ENCODE data around the gene IL6ST. TPM values are rescaled to one million over a fixed set of nuclear protein-coding genes. Genes with fewer than 3 reads are reported as not detected.

Gene IL6ST
- 23.3 to 74.9 TPM (median 47.6 TPM) in 5 replicates for total RNA-seq (2022; extraction: Qiagen RNA extraction; ENCODE audit: low read depth)

GRCh38 chr5:55994495-55994997 is at the start of gene IL6ST:
IL6ST (minus strand) TSS chr5:55994963; CDS start chr5:55976278, 18,685 bp downstream.

Other genes with a start within 250 kb of the IL6ST start
- gene IL31RA, start 143.6 kb downstream of the IL6ST start, total RNA-seq (2022; extraction: Qiagen RNA extraction; ENCODE audit: low read depth) = 1.3 to 1.8 TPM (median 1.4 TPM) in 5 replicates
- gene ANKRD55, start 238.4 kb upstream of the IL6ST start, total RNA-seq (2022; extraction: Qiagen RNA extraction; ENCODE audit: low read depth) = not detected in 5 replicates